SK-N-SH treated with all-trans-retinoic acid at 6 μM for 48 hours (cell line): ENCODE measurements around the gene ZNF217.

Experiments used
- ATAC-seq: fragments of 200-7000 bp; cut with Tn5 transposase; 3 replicates; pipeline ENCODE4 v1.9.1; 2020; ENCODE audit warnings: mild to moderate bottlenecking, moderate library complexity
- ARNTL ChIP-seq: fragments of 450-650 bp; formaldehyde crosslinking; IDR thresholded peaks from 2 replicates; pipeline ENCODE4 v1.5.0; 2020; ENCODE audit warnings: low read depth, mild to moderate bottlenecking, moderate library complexity, borderline replicate concordance
- CREB5 ChIP-seq: fragments of 250-450 bp; sonication (Bioruptor Pico); IDR thresholded peaks from 2 replicates; pipeline ENCODE4 v1.5.1; 2020; ENCODE audit warnings: low read depth, mild to moderate bottlenecking, moderate library complexity
- CSDC2 ChIP-seq: fragments of 250-450 bp; sonication (Bioruptor Pico); IDR thresholded peaks from 2 replicates; pipeline ENCODE4 v1.5.0; 2020; ENCODE audit warnings: mild to moderate bottlenecking, moderate library complexity
- ESRRG ChIP-seq: fragments of 250-450 bp; sonication (Bioruptor Pico); IDR thresholded peaks from 2 replicates; pipeline ENCODE4 v1.6.1; 2021; ENCODE audit warnings: mild to moderate bottlenecking
- GLIS3 ChIP-seq: fragments of 250-450 bp; sonication (Bioruptor Pico); IDR thresholded peaks from 2 replicates; pipeline ENCODE4 v1.5.0; 2020; ENCODE audit warnings: mild to moderate bottlenecking, moderate library complexity
- ISL1 ChIP-seq: fragments of 250-450 bp; sonication (Bioruptor Pico); IDR thresholded peaks from 2 replicates; pipeline ENCODE4 v2.1.2; 2022; ENCODE audit warnings: mild to moderate bottlenecking, moderate library complexity
- OSR1 ChIP-seq: fragments of 250-450 bp; sonication (Bioruptor Pico); IDR thresholded peaks from 2 replicates; pipeline ENCODE4 v1.8.0; 2022; ENCODE audit warnings: moderate library complexity, mild to moderate bottlenecking, inconsistent platforms
- RARB ChIP-seq: fragments of 250-450 bp; sonication (Bioruptor Pico); IDR thresholded peaks from 2 replicates; pipeline ENCODE4 v1.8.0; 2021; ENCODE audit warnings: mild to moderate bottlenecking, moderate library complexity
- TCF4 ChIP-seq: fragments of 250-450 bp; sonication (Bioruptor Pico); IDR thresholded peaks from 2 replicates; pipeline ENCODE4 v1.8.0; 2021; ENCODE audit warnings: mild to moderate bottlenecking, moderate library complexity, borderline replicate concordance
- TOX ChIP-seq: fragments of 250-450 bp; sonication (Bioruptor Pico); IDR thresholded peaks from 2 replicates; pipeline ENCODE4 v1.8.0; 2021; ENCODE audit warnings: mild to moderate bottlenecking, moderate library complexity, borderline replicate concordance
- TSHZ2 ChIP-seq: fragments of 250-450 bp; sonication (Bioruptor Pico); IDR thresholded peaks from 2 replicates; pipeline ENCODE4 v1.5.0; 2020; ENCODE audit warnings: mild to moderate bottlenecking, moderate library complexity
- ZC3H10 ChIP-seq: fragments of 250-450 bp; sonication (Bioruptor Pico); IDR thresholded peaks from 2 replicates; pipeline ENCODE4 v1.5.1; 2021; ENCODE audit warnings: mild to moderate bottlenecking, moderate library complexity
- ZFP3 ChIP-seq: fragments of 250-450 bp; sonication (Bioruptor Pico); IDR thresholded peaks from 2 replicates; pipeline ENCODE4 v1.5.0; 2020; ENCODE audit warnings: mild to moderate bottlenecking, moderate library complexity
- ZFP30 ChIP-seq: fragments of 450-650 bp; formaldehyde crosslinking; IDR thresholded peaks from 2 replicates; pipeline ENCODE4 v1.5.0; 2022; ENCODE audit warnings: mild to moderate bottlenecking, moderate library complexity
- ZNF565 ChIP-seq: fragments of 450-650 bp; formaldehyde crosslinking; conservative IDR thresholded peaks from 2 replicates; pipeline ENCODE4 v1.5.0; 2020; ENCODE audit warnings: low read depth, mild to moderate bottlenecking, moderate library complexity
- ZNF70 ChIP-seq: fragments of 450-650 bp; formaldehyde crosslinking; IDR thresholded peaks from 2 replicates; pipeline ENCODE4 v1.5.0; 2020; ENCODE audit warnings: mild to moderate bottlenecking, moderate library complexity
- ZNF8 ChIP-seq: fragments of 450-650 bp; formaldehyde crosslinking; IDR thresholded peaks from 2 replicates; pipeline ENCODE4 v1.5.0; 2020; ENCODE audit warnings: mild to moderate bottlenecking, moderate library complexity
- TF ChIP-seq, protein P1 (sequence below): fragments of 250-450 bp; sonication (Bioruptor Pico); IDR thresholded peaks from 2 replicates; pipeline ENCODE4 v1.8.0; 2021; ENCODE audit warnings: low read depth, mild to moderate bottlenecking, moderate library complexity, borderline replicate concordance
- TF ChIP-seq, protein P2 (sequence below): fragments of 250-450 bp; sonication (Bioruptor Pico); IDR thresholded peaks from 2 replicates; pipeline ENCODE4 v1.5.1; 2021; ENCODE audit warnings: mild to moderate bottlenecking, moderate library complexity
- TF ChIP-seq, protein P3 (sequence below): fragments of 250-450 bp; sonication (Bioruptor Pico); IDR thresholded peaks from 2 replicates; pipeline ENCODE4 v1.8.0; 2020; ENCODE audit warnings: mild to moderate bottlenecking, moderate library complexity, borderline replicate concordance

Gene ZNF217

GRCh38 chr20:53574259-53574789 lies 19.3 kb downstream of the ZNF217 start:
- no peak for ATAC-seq
- no peak for TF ChIP-seq CSDC2 (CRISPR knock-in tag)

- ATAC-seq, result no peak
Measured at GRCh38 chr20:53571555-53572286, 21.9 kb downstream of the ZNF217 start.

GRCh38 chr20:53570446-53571276 lies 23.0 kb downstream of the ZNF217 start:
- TF ChIP-seq TSHZ2 (CRISPR knock-in tag) (no peak), ISL1 (CRISPR knock-in tag) (peak; percentile 39; the same call in 1 of the 2 replicates), TCF4 (CRISPR knock-in tag) (no peak), GLIS3 (no peak)
- ATAC-seq, result no peak; the same call in 2 of the 3 replicates

More at GRCh38 chr20:53571555-53572286, 21.9 kb downstream of the ZNF217 start:
- TF ChIP-seq ISL1 (CRISPR knock-in tag) (no peak), TSHZ2 (CRISPR knock-in tag) (no peak), ZNF565 (CRISPR knock-in tag) (no peak), GLIS3 (no peak), ZNF8 (CRISPR knock-in tag) (no peak)
- TF ChIP-seq, protein P1, sequence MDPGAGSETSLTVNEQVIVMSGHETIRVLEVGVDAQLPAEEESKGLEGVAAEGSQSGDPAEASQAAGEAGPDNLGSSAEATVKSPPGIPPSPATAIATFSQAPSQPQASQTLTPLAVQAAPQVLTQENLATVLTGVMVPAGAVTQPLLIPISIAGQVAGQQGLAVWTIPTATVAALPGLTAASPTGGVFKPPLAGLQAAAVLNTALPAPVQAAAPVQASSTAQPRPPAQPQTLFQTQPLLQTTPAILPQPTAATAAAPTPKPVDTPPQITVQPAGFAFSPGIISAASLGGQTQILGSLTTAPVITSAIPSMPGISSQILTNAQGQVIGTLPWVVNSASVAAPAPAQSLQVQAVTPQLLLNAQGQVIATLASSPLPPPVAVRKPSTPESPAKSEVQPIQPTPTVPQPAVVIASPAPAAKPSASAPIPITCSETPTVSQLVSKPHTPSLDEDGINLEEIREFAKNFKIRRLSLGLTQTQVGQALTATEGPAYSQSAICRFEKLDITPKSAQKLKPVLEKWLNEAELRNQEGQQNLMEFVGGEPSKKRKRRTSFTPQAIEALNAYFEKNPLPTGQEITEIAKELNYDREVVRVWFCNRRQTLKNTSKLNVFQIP, result no peak

DNA sequence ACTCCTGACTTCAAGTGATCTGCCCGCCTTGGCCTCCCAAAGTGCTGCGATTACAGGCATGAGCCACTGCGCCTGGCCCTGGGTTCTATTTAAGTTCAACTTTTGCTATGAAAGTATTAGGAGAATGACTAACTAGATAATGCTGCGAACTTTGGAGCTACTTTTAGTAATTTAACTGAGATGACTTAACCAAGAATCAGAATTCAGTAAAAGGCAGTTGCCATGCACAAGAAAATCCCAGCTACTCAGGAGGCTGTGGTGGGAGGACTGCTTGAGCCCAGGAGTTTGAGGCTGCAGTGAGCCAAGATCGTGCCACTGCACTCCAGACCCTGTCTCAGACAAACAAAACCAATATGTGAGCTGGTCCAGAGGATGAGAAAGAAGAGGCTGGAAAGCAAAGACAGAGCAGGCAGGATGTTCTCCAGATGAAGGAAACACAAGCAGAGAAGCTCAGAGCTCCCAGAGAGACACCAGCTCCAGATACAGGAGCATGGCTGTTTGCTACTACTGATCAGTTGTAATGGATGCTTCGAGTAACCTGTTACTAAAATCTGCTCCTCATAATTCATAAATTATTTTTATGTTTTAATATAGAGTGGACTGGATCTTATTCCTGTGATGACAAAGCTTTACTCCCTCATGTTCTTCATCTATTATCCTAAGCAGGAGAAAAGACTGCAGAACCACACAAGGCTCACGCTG lies 23.9 kb downstream of the ZNF217 start:
- no peak for ATAC-seq
- TF ChIP-seq ZNF70 (no peak), TCF4 (CRISPR knock-in tag) (no peak), OSR1 (CRISPR knock-in tag) (no peak), ZFP3 (CRISPR knock-in tag) (no peak), TOX (CRISPR knock-in tag) (no peak), GLIS3 (no peak), ISL1 (CRISPR knock-in tag) (no peak), RARB (no peak), ZC3H10 (no peak), ZFP30 (CRISPR knock-in tag) (no peak), ESRRG (CRISPR knock-in tag) (no peak), CREB5 (CRISPR knock-in tag) (no peak), ARNTL (CRISPR knock-in tag) (no peak), ZNF8 (CRISPR knock-in tag) (no peak)
- TF ChIP-seq, protein P2, sequence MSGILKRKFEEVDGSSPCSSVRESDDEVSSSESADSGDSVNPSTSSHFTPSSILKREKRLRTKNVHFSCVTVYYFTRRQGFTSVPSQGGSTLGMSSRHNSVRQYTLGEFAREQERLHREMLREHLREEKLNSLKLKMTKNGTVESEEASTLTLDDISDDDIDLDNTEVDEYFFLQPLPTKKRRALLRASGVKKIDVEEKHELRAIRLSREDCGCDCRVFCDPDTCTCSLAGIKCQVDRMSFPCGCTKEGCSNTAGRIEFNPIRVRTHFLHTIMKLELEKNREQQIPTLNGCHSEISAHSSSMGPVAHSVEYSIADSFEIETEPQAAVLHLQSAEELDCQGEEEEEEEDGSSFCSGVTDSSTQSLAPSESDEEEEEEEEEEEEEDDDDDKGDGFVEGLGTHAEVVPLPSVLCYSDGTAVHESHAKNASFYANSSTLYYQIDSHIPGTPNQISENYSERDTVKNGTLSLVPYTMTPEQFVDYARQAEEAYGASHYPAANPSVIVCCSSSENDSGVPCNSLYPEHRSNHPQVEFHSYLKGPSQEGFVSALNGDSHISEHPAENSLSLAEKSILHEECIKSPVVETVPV (CRISPR knock-in tag), result no peak
- TF ChIP-seq, protein P3, sequence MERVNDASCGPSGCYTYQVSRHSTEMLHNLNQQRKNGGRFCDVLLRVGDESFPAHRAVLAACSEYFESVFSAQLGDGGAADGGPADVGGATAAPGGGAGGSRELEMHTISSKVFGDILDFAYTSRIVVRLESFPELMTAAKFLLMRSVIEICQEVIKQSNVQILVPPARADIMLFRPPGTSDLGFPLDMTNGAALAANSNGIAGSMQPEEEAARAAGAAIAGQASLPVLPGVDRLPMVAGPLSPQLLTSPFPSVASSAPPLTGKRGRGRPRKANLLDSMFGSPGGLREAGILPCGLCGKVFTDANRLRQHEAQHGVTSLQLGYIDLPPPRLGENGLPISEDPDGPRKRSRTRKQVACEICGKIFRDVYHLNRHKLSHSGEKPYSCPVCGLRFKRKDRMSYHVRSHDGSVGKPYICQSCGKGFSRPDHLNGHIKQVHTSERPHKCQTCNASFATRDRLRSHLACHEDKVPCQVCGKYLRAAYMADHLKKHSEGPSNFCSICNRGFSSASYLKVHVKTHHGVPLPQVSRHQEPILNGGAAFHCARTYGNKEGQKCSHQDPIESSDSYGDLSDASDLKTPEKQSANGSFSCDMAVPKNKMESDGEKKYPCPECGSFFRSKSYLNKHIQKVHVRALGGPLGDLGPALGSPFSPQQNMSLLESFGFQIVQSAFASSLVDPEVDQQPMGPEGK, result no peak
